ENCODE data around the gene CHST13.
"Not testable (repeated sequence)": the region's sequence is repeated elsewhere in the genome, so short reads cannot be mapped to it uniquely, and the experiment has no call there.

The CHST13 gene

DNA sequence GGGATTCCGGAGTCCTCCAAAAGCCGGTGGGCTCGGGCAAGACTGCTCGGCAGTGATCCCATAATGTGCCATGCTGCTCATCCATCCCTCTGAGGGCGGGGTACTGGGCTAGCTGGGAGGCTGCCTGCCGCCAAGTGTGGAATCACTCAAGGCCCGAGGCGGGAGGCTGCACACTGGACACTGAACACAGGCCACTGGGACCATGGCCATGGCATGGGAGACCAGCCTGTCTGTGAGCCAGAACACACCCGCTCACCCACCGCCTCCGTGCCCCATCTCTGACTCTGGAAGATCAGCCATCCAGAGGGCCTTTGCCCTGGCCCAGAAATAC lies 33.4 kb downstream of the CHST13 start:
- DNase-seq = no peak

DNA sequence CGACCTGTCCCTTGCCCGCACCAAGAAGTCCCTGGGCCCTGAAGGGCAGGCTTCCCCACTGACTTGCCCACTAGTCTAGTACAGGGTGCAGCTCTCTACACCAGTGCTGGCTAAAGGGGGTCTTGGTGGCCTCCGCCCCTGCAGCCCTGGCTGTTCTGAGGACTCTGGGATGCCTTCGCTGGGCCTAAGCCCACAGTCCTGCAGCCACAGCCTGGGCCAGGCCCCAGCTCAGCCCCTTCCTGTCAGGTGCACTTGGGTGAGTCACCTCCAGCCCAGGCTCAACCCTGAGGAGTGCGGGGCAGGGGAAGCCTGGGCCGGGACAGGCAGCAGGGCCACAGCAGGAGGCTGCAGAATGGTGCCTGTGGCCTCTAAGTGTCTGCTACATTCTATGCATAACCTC lies 33.8 kb downstream of the CHST13 start:
- no peak for DNase-seq

DNA sequence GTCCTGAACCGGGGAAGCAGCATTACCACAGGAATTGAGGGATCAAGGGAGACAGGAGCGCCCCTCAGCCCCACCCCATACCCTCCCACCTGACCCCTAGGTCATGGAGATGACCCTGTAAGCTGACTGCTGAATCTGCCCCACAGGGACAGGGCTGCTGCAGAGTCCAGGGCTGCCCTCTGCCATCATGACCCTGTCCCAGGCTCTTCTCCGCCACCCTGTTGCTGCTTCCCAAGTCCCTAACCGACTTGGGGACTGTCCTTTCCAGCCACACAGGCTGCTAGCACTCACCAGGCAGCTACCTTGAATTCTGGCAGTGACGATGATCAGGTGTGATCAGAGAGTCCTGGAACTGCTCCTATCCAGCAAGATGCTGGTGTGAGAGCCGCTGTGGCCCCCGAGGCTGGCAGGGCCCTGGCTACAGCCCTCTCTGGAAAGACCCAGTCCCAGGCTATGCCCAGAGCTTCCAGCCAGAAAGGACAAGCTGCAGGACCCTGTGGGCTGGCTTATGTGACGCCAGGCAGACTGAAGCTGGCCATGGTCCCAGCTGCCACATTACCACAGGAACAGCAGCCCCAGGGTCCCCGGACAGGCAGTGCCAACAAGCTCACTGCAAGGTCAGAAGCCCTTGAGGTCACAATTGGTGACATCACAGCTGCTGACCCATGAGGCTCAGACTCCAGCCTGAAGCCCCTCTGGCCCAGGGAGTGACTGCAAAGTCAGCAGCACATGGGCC lies 34.5 kb downstream of the CHST13 start, which contains the start of gene C3orf22:
Gene C3orf22 (minus strand): TSS at position 597 of the 736 bp plus-strand sequence. CDS start 5,542 bp downstream, outside the sequence.
- no peak for DNase-seq

DNA sequence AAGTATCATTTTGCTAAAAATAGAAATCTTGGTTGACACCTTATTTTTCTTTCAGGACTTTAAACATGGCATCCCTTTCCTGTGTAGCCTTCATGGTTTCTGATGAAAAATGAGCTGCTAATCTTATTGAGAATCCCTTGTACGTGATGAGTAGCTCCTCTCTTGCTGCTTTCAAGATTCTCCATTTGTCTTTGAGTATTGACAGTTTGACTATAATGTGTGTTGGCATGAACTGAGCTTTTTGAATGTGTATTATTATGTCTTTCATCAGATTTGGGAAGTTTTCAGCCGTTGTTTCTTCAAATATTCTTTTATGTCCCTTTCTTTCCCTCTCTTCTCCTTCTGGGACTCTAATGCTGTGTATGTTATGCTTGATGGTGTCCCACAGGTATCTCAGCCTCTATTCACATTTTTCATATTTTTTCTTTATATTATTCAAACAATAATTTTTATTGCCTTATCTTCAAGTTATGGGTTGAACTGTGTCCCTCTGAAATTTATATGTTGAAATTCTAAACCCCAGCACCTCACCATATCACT lies 38.9 kb downstream of the CHST13 start:
- DNase-seq = no peak

DNA sequence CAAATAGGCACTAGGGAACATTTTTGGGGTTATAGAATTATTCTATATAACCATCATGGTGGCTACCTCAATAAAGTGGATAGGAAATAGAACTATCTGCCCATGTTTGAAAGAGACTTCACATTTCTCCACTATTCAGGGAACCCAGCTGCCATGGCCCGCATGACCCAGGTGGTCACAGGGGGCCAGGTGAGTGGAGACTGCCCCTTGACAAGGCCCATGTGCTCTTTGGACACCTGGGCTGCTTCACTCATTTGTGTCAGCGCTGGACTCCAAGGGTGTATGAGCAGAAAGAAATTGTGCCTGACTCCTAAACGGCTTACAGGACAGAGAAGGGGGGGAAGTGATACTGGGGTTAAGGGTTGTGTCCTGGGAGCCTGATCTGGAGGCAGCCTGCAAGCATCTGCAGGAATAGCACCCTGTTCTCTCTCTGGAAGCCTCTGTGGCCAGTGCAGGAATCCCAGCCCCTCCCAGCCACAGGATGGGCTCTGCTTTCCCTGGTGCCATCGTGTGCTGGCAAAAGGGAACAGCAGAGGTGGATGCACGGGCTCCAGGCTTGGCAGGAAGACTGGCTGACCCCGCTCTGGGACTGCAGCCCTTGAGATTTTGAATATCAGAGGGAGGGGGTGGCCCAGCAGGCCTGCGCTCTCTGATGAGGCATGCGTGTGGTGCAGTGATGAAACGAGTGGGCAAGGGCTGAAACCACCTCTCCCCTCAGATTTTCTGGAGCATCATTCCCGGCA lies 43.9 kb downstream of the CHST13 start:
- no peak for DNase-seq

DNA sequence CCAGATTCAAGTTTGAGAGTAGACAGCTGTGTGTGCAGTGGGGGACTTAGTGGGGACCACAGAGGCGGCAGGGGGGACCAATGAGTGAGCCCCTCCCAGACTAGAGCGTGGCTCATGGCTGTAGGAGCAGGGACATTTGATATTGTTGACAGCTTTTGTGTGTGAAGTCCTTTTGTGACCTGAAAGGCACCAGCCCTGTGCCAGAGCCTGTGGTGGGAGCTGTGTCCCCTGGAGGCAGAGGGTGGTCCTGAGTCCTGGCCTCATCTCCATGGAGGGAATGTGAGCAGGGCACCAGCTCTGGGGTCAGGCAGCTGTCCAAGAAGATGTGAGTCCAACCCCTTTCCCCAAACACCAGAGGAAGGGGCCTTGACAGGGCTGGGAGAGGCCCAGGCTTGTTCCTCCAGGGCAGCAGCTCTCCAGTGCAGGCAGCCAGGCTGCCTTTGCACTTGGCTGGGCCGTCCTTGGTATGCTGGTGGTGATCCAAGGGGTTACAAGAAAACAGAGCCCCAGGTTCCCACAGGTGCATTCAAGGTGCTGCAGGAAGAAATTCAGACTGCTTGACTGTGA lies 44.9 kb downstream of the CHST13 start:
- DNase-seq = no peak

DNA sequence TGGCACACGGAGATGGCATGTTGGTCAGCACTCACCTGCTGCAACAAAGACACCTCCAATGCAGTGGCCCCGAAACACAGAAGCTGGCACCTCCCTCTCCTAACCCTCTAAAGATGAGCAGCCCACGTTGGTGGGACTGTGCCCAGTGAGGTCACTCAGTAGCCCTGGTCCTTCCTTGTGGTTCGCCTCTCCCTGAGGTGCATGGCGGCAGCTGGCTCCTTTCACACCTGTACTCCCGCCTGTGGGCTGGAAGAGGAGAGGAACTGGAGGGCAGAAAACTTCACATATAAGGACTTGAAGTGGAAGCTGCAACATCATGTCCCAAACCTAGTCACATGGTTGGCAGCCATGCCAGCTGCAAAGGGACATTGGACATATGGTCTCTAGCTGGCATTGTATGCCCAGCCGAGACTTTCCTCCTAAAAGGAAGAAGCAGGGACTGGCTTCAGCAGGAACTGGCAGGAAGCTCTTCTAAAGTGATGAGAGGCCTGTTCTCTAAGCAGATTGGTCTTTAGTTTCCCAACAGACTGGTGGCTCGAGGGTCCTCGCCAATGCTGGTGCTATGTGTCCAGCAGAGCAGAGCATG lies 45.5 kb downstream of the CHST13 start:
- no peak for DNase-seq

DNA sequence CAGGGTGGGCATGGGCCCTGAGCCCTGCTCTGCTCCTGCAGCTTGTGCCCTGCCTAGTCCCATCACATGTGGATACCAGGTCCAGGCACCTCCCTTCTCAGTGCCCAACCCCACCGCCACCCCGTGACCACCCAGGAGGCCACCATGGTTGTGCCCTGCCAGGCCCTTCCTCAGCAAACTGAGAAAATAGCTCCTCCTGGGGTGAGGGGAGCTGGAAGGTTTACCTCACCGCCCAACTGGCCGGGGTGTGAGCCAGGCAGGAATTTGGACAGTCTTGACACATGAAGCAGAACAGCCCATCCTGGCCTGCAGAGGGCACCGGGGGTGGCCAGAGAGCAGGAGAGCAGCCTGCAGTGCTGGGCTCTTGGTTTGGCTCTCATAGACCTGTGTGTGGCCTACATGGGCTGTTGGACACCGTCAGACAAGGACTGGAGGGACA lies 46.2 kb downstream of the CHST13 start:
- DNase-seq = no peak

DNA sequence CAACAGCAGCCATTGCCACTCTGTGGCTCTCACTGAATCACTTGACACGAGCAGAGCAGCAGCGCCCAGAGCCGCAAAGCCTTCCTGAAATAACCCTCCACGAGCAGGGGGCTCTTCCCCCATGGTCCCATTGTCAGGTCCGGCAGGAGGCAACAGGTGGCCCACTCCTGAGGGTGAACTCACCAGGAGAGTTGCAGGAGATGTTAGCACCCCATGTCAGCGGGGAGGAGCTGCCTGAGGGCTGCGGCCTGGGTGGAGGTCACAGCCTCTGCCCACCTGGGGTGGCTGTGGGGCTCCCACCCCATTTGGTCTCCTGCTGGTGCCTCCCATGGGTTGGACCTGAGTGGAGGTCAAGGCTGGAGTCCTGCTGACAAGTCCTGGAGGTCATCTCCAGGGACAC lies 47.1 kb downstream of the CHST13 start:
- DNase-seq = no peak

DNA sequence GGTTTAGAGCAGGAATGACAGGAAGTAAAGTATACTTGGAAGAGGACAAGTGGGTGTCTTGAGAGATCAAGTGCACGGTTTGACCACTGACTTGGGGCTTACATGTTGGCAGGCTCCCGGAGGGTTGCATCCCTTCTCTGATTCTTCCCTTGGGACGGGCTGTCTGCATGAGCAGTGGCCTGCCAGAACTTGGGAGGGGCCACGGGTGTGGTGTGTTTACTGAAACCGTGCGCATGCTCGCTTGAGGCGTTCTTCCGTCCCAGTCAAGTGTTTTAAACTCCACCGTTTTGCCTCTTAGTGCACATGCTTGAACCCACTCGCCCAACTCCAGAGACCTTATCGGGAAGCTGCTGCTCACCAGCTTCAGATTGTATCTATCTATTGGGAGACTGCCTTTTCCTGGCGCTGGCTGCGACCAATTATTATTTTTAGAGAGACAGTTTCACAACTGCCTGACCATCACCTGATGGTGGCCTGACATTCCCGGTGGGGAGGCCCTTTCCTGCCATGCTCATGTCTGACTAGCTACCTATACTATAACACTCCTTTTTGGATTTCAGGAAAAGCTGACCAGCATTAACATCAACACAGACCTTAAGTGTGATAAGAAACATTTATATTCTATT lies 49.6 kb downstream of the CHST13 start:
- DNase-seq = peak in 1 of 3 experiments; percentile 72

DNA sequence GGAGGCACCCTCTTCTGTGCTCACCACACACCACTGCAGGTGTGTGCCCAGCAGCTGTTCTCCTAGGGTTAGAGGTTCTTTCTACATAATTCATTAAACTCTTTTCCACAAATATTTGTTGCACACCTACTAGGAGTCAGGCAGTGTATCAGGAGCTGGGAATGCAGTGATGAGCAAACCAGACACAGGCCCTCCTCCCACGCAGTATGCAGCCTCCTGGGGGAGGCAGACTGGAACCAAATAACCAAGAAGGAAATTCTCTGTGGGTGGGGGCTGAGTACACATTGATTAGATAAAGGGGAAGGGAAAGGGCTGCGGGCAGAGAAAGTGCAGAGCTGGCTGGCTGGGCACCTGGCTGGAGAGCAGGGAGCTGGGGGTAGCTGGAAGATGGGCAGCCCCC lies 53.3 kb downstream of the CHST13 start:
- no peak for DNase-seq

DNA sequence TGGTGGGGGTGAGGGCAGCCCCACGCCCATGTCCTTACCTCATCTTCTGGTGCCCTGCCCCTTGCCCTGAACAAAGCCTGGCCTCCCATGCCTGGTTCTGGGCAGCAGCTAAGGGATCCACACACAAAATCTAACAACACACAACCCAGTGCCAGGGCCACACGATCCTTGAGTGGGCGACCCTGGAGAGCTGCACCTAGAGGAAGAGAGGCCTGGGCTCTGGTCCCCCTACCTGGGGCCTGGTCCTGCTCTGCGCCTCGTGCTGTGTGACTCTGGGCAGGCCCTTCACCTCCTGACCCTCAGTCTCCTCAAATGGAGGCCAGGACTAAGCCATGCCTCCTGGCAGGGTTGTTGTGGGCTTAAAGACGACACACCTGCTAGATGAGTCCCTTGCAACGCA lies 54.7 kb downstream of the CHST13 start:
- DNase-seq = no peak

DNA sequence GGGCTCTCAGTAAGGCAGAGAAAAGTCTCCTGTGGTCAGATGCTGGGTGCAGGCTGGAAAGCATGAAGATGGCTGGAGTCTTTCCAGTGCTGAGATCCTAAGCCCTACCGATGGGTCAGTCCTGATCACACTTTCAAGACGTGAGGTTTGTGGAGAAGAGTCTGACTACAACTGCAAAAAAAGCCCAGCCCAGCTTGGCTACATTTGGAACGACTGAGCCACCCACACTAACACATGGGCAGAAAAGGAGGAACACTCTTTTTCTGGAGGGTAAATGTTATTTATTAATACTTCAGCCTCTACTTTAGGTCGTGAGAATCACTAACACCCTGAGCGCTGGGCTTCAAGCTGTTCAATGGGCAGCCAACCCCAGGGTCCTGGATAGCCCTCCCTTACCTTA lies 56.8 kb downstream of the CHST13 start:
- no peak for DNase-seq

DNA sequence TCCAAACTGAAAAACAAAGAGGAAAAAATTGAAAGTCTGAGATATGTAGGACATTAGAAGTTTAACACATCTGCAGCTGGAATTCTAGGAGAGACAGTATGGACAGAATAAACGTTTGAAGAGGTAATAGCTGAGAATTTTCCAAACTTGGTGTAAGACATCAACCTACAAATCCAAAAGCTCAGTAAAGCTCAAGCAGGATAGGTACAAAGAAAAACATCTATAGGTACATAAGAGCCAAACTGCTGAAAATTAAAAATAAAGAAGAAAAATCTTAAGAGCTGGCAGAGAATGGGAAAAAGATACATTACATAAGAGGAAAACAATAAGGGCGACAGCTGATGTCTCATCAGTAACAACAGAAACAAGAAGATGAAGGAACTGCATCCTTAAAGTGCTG lies 57.6 kb downstream of the CHST13 start:
- DNase-seq = no peak

DNA sequence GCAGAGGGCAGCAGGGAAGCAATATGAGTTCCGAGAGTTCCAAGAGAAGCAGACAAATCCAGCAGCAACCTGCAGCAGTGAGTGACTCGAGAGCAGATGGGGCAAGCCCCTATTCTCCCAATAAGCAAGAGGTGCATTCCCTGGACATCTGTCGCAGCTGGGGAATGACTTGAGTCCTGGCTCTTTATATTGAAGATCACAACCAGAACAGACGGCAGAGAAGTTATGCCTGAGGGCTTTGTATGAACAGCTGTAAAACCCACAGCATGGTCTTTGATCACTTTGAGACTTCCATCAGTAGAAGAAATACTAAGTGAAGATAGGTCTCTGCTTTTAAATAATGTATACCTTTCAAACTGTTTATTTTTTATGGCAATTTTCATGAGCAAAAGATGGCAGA lies 58.4 kb downstream of the CHST13 start:
- DNase-seq = no peak

DNA sequence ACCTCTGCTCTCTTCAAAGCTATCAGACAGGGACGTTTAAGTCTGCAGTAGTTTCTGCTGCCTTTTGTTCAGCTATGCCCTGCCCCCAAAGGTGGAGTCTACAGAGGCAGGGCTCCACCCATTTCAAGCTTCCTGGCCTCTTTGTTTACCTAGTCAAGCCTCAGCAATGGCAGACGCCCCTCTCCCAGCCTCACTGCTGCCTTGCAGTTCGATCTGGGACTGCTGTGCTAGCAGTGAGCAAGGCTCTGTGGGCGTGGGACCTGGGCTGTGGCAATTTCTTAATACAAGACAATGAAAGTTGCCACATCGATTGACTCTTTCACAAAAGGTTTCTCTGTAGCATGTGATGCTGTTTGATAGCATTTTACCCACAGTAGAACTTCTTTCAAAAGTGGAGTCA lies 67.6 kb downstream of the CHST13 start:
- DNase-seq = not testable (repeated sequence)
